ENCODE results near the gene HTN1.
"Not testable (repeated sequence)": the region's sequence is repeated elsewhere in the genome, so short reads cannot be mapped to it uniquely, and the experiment has no call there.

The HTN1 gene

DNA sequence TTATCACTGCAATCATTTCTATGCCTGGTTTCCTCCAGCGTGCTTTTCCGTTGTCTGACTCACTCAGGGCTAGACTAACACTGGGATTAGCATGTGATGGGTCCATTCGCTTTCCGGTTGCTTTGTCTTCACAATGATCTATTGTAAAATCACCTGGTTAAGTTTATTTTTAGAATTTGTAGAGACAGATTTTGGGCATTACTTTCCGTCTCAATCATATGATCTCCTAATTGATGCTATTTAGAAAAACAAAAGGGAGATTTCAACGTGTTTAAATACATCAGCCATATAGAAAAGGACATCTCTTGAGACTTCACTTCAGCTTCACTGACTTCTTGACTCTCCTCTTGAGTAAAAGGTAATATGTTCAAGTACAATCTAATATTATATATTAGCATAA is at the start of gene HTN1:
TSS of gene HTN1 (plus strand) at position 301 of the 400 bp plus-strand sequence. CDS start 2,639 bp downstream, outside the sequence.
- DNase-seq (ENCODE audit: low spot score), result not testable (repeated sequence)

GRCh38 chr4:70000711-70001110 is 49.5 kb upstream of the HTN1 start:
- no peak for DNase-seq (ENCODE audit: low spot score)

- no peak for DNase-seq (ENCODE audit: low spot score)
These were observed 47.7 kb upstream of the HTN1 start for GRCh38 chr4:70002507-70002906.

DNA sequence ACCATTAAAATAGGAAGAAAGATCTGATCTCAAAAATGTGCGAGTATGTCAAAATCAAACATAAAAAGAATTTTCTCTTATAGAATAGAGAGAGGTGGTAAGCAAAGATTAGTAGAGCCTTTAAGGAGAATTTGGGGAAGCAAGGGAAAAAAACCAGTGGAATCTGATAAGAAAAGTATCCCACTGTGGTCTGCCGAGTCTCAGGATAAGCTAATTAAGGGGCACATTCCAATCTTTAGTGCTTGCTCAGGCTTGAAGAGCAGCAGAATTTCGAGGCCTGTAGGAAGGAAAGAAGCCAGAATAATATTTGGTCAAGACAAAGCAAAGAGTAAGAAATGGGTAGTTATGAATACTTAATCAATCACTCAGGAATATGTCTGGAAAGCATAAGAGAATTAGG is 41.5 kb upstream of the HTN1 start:
- DNase-seq (ENCODE audit: low spot score), result no peak

DNA sequence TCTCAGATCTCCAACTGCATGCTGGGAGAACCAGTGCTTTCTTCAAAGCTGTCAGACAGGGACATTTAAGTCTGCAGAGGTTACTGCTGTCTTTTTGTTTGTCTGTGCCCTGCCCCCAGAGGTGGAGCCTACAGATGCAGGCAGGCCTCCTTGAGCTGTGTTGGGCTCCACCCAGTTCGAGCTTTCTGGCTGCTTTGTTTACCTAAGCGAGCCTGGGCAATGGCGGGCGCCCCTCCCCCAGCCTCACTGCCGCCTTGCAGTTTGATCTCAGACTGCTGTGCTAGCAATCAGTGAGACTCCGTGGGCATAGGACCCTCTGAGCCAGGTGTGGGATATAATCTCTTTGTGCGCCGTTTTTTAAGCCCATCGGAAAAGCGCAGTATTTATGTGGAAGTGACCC is 31.2 kb upstream of the HTN1 start:
- DNase-seq (ENCODE audit: low spot score), result not testable (repeated sequence)

DNA sequence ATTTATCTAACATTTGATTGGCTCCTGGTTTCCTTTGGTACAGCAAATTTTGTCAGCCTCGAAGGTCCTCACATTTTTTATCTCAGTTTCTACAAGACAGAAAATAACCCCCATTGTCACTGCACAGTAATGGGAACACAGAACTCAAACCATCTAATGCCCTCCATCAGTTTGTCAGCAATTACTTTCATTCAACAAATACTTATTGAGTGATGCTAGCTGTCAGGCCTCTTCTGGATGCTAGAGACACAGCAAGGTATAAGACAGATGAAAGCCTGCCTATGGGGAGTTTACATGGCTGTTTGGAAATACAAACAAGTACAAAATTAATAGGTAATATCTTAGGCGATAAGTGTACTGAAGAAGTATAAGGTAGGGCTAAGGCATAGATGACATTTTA is 27.0 kb upstream of the HTN1 start:
- DNase-seq (ENCODE audit: low spot score), result no peak

DNA sequence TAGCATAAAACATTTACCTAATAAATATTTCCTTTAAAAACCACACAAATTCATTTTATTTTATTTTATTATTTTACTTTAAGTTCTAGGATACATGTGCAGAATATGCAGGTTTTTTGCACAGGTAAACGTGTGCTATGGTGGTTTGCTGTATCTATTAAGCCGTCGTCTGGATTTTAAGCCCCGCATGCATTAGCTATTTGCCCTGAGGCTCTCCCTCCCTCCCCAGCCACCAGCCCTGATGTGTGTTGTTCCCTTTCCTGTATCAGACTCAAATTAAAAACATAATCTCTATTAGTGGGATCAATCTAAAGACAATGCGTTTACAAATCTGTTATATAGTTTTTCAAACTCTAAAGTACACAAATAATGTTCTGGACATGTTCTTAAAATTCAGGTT is 23.2 kb upstream of the HTN1 start:
- no peak for DNase-seq (ENCODE audit: low spot score)

GRCh38 chr4:70028159-70028558 is 22.1 kb upstream of the HTN1 start, which contains the start of gene HTN3:
Gene HTN3, plus strand, starts transcription at chr4:70028459. Its CDS starts 2,282 bp downstream, at chr4:70030741.
- DNase-seq (ENCODE audit: low spot score), result not testable (repeated sequence)

- not testable (repeated sequence) for DNase-seq (ENCODE audit: low spot score)
These were observed 12.7 kb upstream of the HTN1 start for GRCh38 chr4:70037559-70037958.

DNA sequence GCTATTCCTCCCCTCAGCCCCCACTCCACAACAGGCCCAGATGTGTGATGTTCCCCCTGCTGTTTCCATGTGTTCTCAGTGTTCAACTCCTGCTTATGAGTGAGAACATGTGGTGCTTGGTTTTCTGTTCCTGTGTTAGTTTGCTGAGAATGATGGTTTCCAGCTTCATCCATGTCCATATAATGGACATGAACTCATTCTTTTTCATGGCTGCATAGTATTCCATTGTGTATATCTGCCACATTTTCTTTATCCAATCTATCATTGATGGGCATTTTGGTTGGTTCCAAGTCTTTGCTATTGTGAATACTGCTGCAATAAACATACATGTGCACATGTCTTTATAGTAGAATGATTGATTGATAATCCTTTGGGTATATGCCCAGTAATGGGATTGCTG is 10.3 kb upstream of the HTN1 start:
- not testable (repeated sequence) for DNase-seq (ENCODE audit: low spot score)

DNA sequence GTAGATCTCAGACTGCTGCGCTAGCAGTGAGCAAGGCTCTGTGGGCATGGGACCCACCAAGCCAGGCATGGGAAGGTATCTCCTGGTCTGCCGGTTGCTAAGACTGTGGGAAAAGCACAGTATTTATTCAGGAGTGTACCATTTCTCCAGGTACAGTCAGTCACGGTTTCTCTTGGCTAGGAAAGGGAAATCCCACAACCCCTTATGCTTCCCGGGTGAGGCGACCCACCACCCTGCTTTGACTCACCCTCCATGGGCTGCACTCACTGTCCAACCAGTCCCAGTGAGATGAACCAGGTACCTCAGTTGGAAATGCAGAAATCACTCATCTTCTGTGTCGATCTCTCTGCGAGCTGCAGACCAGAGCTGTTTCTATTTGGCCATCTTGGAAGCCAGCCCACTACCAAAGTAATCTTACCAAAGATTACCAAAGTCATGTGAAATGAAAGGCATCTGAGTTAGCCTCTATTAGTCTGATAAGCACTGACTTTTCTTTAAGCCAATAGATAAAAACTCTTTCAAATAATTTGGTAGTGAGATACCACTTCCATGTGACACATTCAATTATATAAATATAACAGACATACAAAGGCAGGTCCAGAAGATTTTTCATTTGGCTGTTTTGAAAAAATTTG is 8.5 kb upstream of the HTN1 start:
- DNase-seq (ENCODE audit: low spot score), result no peak

DNA sequence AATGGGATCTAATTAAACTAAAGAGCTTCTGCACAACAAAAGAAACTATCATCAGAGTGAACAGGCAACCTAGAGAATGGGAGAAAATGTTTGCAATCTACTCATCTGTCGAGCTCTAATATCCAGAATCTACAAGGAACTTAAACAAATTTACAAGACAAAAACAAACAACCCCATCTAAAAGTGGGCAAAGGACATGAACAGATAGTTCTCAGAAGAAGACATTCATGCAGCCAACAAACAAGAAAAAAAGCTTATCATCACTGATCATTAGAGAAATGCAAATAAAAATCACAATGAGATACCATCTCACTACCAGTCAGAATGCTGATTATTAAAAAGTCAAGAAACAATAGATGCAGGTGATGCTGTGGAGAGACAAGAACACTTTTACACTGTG is 6.3 kb downstream of the HTN1 start:
- DNase-seq (ENCODE audit: low spot score), result not testable (repeated sequence)

GRCh38 chr4:70057651-70058050 is 7.4 kb downstream of the HTN1 start:
- DNase-seq (ENCODE audit: low spot score), result no peak

- DNase-seq (ENCODE audit: low spot score), result no peak
These were observed 8.9 kb downstream of the HTN1 start for GRCh38 chr4:70059149-70059548.

DNA sequence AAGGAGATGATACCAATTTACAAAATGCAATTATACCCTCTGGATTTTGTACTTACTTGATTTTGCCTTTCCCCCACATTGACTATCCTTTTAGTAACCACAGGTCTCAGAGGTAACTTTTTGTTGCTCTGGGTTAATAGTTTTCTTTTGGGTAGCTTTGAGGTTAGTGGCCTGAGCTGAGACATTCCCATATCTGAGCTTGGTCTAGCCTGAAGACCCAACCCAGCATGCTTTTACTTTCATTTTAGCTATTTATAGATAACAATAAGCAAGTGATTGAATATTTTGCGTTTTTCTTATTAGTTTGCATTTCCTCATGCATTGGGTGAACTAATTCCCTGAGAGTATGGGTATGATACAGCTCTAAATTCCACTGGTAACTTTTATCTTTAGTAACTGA is 11.8 kb downstream of the HTN1 start:
- no peak for DNase-seq (ENCODE audit: low spot score)

DNA sequence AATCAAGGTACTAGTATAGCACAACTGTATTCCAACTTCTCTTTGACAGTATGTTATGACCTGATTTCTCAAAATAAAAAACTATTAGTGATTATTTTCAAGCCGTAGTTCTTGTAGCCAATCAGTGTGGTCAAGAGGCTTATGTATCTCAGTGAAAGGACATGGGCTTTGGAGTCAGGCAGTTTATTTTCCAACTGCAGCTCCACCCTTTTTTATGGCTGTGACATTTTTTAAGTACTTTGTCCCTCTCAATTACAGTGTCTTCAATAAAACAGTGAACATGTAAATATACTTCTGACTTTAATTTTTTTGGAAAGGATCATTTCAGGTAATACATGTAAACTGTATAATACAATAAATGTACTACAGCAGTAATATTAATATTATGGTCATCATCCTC is 30.0 kb downstream of the HTN1 start:
- DNase-seq (ENCODE audit: low spot score), result no peak

DNA sequence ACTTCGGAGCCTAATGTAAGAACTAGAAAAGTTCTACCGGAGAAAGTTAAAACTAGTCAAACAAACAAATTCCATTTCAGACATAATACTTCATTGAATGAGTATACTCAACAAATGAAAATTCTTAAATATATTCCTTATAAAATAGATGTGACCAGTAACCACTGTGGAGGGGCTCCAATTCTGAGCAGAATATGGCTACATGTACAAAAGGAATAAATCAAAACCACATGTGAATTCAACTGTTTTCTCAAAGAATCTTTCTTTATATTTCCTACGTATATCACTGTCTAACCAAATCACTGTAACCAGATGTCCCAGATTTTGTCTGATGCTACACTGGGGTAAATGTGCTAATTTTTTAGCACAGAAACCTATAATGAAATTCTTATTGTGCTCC is 49.0 kb downstream of the HTN1 start:
- no peak for DNase-seq (ENCODE audit: low spot score)

Data from AG08395 (cell line).